Measurements from ENCODE around the gene IPO11.

GRCh38 chr5:62568800-62569432 lies 156.4 kb downstream of the IPO11 start:
- TF ChIP-seq EZH2 (IDR thresholded peaks at IDR 0.05; ENCODE audit: borderline replicate concordance, low read length): no peak
- TF ChIP-seq CTCF (IDR thresholded peaks at IDR 0.05; ENCODE audit: low read length): no peak

Measured in OCI-LY1 (cell line).